NCI-H1436 (cell line): ENCODE data around the gene DTYMK.
A peak's percentile ranks its signal among the peaks of the same experiment; 100 is the strongest.

ENCODE experiments used
- DNase-seq: peaks from one replicate; lab custom pipeline; 2025; lab: John Stamatoyannopoulos, UW

DTYMK gene

DNA sequence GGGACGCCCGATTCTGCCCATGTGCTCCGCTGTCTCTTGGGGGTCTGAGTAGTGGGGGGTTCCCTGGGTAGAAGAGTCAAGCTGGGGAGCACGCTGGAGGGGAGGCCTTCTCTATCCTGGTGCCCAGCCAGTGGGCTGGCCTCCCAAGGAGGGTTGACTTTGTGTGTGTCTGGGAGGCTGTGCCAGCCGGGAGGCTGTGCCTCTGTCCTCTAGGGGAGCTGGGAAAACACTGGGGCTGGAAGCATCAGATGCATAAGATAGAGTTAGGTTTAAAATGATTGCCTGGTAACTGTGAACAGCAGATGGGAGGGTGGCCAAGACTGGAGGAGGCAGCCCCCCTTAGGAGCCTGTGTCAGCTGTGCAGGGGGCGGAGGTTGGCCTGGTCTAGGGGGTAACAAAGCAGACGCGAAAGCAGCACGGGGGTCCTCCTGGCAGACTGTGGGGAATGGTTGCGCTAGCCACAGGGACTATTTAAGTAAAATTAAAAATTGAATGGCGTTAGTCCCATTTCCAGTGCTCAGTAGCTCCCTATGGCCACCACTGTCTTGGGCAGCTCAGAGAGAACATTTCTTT is 16.5 kb upstream of the DTYMK start:
- no peak for DNase-seq

DNA sequence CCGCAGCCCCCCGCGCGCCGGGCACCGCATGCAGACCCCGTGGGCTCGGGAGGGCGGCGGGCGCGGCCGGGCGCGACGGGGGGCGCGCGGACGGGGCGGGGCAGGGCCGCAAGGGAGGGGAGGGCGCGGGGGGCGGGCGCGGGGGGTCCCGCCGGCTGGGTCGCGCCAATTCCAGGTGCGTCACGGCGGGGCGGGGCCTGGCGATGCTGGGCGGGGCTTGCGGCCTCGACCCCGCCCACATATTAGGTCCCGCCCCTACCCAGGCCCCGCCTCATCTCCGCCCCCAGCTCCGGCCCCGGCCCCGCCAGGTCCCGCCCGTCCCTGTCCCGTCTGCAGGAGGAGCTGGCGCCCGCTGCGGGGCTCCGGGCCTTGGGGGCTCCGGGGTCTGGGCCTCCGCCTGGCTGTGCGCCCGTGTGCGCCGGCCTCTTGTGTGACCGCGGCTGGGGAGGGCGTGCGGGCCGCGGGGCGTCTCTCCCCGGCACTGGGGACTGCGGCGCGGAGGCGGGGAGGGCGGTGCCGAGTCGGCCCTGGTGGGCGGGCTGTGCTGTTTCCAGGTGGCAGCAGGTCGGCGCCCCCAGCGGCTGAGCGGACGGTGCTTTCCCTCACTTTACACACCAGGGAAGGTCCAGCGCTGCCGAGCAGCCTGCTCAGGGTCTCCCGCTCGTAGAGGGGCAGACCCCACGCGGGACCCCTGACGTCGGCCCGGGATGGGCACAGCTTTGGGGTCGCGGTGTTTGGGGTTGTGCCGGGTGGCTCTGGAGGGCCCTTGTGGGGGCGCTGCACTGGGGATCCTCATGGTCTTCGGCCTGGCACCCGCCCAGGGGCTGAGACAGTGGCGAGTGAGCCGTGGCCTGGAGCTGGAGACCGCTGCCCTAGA is 15.8 kb upstream of the DTYMK start:
- DNase-seq, result peak; percentile 79

DNA sequence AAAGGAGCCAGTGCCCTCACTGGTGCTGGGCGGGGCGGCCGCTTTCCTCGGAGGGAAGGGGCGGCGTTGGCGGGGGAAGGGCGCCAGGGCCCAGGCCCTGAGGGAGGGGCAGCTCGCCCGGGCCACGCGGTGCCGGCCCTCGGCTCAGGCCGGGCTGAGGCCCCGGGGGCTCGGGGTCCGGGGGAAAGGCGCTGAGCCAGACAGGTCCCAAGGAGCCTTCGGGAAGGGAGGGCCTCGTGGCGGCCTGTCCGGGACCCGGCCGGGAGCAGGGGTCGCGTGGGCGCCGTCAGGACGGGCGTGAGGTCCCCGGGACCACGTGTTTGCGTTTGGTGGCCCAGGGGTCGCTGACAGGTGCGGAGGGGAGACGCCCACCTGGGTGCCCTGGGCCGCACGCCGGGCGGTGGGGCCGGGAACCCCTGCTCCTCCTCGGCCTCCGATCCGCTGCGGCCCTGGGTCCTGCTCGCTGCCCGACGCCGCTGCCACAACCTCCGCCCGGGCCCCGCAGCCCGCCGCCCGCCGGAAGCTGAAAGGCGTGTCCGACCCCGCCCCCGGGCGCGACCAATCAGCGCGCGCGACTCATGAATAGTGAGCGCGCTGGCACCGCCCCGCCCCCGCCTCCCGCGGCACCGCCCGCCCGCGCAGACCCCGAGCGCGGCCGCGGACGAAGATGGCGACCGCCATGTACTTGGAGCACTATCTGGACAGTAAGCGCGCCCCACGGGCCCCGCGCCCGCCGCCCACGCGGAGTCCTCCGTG is 15.0 kb upstream of the DTYMK start, which contains the start of gene ING5:
TSS of gene ING5 (plus strand) at position 641 of the 756 bp plus-strand sequence. CDS start at position 668, 27 bp downstream.
- DNase-seq, result peak; percentile 87

DNA sequence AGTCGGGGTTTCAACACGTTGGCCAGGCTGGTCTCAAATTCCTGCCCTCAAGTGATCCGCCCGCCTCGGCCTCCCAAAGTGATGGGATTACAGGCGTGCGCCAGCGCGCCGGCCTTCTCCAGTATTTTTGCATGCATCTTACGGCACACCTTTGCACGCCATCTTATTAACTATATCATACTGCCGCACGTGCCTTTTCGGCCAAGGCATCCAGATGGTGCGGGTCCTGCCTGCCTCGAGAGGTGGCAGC is 14.5 kb upstream of the DTYMK start:
- DNase-seq, result no peak

DNA sequence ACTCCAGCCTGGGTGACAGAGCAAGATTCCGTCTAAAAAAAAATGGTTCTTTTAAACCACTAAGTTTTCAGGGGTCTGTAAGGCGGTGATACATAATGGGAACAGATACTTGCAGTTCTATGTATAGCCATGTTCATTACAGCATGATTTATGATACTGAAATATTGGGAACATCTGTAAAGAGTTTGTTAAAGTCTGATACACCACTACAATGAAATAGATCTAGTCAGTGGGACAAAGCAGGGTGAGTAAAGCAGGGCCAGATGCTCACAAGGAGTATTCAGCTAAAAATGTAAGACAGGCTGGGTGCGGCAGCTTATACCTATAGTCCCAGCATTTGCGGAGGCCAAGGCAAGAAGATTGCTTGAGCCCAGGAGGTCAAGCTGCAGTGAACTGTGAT is 9.0 kb upstream of the DTYMK start:
- no peak for DNase-seq

DNA sequence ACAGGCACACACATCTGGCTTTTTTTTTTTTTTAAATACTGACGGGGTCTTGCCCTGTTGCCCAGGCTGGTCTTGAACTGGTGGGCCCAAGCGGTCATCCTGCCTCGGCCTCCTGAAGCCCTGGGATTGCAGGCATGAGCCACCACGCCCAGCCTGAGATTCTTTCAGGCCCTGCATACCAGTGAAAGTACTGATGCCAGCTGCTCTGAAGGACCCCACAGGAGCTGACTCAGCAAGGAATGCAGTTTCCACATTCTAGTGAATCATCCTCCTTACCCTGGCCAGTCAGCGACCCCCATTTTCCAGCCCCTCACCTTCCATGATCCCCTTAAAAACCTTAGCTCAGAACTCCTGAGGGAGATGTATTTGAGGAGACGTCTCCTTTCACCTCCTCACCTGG is 5.8 kb upstream of the DTYMK start:
- no peak for DNase-seq

DNA sequence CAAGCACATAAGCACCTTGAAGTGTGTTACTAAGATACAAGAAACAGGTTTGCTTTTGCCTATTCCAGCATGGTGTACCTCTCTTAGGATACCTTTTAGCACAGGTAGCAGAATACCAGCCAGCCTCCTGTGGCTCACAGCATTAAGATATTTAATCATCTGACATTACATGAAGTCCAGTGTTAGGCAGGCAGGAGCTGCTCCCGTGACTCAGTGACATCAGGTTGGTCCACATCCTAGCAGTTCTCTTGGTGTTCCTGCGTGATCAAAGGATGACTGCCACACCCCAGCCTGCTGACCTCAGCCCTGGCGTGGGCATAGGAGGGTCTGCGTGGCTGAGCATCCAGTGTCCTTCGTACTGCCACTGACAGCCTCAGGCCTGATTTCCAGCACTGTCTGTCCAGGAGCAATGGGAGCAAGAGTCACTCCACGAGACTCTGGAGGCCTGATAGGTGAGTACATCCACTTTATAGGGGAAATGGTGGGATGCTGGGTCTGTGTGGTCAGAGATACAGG is 3.6 kb upstream of the DTYMK start:
- no peak for DNase-seq

DNA sequence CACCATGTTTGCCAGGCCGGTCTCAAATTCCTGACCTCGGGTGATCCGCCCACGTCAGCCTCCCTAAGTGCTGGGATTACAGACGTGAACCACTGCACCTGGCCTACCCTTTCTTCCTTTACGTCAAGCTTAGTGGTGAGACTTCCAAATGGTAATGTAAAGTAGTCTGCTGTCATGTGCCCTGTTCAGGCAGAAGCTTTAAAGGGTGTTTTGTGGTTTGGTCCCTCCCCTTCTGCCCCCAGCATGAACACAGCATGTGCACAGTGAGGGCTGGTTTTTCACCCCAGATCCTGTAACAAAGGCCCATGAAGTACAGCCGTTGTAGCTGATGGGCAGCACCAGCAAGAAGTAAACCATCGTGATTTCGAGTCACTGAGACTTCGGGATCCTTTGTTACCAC is 2.7 kb upstream of the DTYMK start:
- no peak for DNase-seq

DNA sequence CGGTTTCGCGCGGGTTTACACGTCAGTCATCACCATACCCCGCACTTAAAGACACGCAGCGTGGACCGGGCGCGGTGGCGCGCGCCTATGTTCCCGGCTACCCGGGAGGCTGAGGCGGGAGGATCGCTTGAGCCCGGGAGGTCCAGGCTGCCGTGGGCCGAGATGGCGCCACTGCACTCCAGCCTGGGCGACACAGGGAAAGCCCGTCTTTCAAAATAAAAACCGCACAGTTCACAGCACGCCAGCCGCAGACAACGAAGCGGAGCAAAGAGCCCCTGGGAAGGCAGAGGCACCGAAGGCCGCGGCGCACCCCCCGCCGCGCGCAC is 328 bp downstream of the DTYMK start:
- no peak for DNase-seq

DNA sequence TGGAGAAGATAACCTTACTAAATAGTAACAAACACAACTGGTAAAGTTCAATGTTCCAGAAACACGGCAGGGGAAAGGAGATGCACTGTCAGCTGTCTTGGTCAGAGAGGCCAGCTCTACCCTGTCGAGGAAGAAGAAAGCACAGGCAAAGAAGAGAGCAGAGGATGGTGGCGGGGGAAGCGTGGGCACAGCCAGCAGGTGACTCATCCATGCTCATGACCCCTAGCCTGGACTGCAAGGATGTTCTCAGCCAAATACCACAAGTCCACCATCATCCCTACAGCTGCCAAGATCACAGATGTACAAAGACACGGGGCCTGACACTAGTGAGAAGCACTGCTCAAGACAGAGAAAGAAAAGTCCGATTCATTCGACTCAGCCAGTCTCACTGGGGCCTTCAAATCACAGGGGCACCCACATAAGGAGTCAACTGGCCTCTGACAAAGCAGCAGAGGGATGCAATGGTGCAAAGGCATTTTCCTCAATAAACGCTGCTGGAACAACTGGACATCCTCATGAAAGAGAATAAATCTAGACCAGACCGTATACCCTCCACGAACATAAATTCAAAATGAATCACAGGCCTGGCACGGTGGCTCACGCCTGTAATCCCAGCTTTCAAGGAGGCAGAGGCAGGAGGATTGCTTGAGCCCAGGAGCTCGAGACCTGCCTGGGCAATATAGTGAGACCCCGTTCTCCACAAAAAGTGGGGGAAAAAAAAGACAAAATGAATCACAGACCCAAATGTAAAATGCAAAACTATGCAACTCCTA is 5.6 kb downstream of the DTYMK start:
- DNase-seq, result no peak

DNA sequence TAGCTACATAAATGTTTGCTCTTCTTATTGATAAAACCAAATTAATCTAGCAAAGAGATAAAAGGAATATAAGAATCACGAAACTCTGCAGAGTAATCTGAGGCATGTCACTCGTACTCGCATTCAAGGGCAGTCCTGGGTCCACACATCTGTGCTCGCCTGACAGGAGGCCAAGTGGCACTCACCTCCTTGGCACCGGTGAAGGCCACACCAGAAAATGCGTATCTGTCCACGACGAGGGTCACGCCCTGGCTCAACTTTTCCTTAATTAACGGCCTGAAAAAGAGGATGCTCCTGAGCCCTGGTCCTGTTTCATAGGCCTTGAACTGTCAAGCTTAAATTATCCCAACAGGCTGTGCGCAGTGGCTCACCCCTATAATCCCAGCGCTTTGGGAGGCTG is 6.6 kb downstream of the DTYMK start:
- no peak for DNase-seq

DNA sequence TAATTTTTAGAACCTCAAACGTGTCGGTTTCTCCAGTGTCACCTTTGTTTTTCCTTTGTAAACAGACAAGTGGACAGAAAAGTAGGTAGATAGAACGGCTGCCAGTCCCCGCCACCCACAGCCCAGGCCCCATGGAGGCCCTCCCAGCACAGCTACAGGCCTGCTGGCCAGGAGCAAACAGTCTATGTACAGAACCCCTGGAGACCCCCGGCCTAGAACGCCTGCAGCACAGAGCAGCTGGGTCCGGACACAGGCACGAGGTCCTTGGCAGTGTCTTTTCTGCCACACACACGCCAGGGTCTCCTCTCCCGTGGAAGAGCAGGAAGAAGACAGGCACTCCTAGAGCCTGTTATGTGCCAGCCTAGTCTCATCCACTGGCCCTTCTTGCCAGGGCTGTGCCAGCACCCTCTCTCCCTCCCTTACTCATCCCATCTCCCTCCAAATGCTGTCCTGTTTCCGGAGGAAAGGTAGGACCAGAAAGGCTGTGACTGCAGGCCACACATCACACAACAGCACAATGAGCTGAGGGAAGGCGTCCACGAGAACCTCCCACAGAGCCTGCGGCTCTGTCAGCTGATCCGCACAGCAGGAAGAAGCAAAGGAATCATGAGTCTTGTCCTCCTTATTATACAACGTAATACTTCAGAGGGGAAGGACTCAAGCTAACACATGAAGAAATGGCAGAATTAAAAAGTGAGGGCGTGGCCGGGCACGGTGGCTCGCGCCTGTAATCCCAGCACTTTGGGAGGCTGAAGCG is 7.7 kb downstream of the DTYMK start:
- no peak for DNase-seq

DNA sequence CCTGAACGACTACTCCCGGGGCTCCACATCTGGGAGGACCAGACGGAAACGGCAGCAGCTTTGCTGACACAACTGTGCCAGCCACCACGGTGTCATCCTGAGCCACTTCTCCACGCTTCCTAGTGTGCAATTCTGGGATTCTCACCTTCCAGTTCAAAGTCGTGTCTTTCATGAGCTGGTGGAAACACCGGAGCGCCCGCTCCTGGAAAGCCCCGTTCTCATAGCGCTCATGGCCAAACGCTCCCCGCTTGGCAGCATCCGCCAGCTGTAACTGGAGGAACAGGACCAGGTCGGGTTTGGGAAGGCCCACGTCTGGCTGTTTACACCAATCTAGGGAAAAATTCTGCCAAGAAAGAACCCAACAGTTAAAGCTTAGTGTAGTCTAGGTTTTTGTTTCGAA is 8.3 kb downstream of the DTYMK start:
- no peak for DNase-seq

DNA sequence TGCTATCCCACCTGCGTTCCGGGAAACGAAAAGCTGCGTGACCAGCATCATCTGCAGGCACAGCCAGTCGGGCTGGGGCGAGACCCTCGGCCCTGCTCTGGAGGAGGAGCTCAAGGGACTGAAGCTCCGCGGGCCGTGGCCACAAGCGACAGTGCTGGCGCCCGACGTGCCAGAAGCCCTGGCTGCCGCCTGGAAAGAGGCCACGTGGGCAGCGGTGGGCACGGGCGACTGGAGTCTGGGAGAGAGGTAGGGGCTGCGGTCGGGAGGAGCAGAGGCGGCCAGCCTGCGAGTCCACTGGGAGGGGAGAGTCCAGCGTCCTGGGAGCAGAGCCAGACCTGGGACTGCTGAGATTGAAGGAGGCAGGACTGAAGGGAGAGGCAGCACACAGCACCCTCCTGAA is 9.2 kb downstream of the DTYMK start:
- no peak for DNase-seq

DNA sequence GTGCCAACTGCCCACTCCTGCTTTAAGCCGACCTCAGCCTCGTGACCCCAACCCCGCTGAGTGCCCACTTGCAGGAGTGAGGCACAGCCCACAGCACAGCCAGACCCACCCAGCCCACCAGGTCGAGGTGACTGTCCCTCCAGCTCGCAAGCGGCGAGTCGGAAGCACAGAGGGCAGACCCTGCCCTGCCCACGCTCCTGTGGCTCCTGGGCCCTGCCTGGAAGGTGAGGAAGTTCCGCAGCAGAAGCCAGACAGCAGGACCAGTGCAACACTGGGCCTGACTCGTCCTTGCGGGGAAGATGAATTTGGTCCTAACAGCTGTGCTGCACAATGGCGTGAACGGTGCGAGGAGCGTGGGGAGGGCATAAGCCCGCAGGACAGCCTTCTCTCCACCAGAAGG is 9.9 kb downstream of the DTYMK start:
- DNase-seq, result no peak

DNA sequence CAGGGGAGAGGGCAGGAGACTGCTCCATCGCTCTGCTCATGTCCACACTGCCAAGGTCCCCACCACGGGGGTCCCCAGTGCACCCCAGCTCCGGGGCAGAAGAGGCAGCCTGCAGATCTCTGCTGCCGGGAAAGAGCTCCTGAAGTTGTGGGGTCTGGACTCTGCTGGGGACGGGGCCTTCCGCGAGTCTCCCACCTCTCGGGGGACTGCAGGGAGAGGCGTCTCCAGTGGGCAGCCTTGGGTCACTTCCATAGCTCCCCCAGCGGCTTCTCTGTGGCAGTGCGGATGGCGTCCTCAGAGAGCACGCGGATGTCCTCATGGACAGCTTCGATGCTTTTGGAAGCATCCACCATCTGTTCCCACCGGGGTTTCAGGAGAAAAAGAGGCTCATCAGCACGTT is 10.7 kb downstream of the DTYMK start:
- DNase-seq, result no peak

DNA sequence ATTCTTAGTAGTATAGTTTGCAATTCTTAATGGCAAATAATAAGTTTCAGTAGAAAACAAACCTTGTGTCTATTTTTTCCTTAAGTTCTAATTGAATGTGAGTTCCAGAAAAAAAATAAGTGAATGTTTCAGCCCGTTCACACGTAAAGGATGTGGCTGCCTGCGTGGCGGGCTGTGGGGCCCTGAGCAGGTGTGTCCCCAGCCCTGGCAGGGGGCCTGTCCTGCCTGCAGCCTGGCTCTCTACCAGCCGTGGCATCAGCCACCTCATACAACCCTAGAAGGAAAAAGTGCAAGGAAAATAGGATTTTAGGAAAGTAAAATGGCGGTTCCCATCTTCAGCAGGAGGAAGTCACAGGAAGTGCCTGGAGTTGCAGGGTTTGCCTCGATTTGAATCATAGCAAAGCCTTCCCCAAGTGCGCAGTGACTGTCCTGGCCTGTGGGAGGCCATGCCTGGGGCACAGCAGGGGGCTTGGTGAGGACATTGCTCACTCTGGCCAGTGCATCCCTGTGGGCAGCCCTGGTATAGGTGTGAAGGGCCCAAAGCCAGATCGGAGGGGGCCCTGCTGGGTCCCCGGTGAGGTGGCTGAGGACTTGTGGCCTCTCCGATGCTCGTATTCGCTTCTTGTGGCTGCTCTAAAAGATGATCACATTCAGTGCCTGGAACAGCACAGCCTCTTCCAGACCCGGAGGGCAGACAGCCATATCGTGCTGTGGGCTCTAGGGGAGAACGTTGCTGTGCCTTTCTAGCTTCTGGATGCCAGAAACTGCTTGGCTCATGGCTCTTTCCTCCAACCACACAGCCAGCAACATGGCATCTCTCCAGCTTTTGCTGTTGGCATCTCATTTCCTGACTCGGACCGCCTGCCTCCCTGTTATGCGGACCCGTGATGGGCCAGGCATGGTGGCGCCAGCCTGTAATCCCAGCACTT is 12.6 kb downstream of the DTYMK start:
- DNase-seq, result no peak

DNA sequence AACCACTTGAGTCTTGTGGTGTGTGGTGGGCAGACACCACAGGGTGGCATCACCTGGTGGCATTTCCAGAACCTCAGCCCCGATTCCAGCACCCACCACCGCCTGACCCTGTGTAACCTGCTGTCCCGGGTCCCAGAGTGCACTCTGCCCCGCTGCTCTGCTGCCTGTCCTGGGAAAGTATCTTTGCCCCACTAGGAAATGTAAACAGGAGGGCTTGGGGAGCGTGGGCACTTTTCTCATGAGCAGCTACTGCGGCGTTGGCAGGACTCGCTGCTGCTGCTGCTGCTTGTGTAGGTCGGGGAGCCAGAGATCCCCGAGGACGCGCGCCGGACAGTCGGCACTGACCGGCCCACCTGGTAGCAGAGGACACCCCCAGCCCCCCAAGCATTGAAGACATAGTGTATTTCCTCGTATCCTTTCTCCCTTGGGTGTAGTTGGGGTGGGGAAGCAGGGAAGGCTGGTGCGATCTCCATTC is 13.4 kb downstream of the DTYMK start:
- DNase-seq, result no peak

DNA sequence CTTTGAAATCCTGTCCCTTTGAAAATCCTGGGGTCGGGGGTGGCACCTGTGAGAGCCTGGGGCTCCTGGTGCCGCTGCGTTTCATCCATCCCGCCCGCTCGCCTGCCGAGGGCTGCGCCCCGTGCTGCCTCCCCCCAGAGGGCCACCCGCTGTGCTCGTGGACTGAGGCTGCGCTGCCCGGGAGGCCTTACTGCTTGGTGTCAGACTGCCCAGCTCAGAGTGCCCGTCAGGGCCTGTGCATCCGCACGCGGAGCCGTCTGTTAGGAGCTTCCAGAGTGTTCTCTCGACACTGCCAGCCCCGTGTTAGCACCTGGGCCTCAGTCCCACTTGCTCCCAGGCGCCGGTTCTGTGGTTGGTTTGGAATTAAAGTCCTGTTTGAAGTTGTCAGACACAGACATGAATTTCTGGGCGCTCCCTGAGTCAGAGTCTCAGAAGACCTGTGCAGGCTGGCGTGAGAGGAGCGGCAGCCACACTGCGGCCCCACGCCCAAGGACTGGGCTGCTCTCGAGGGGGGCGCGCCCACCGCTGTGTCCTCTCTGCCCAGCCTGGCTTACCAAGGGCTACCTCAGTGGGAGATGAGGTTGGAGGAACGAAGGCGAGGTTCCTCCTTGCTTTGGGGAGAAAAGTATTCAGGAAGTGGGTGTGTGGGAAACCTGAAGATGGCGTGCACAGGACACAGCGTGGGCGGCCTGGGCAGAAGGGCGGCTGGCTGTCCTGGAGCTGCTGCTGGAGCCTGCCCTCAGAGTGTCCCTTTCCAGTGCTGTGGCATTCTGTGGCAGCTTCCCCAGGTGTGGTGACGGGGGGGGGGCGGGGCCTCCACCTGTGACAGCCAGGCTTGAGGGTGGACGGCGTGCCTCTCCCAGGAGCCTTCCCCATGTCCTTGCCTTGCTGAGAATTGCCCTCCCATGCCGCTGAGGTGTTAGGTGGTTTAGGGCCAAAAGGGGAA is 14.1 kb downstream of the DTYMK start:
- DNase-seq, result no peak
